Epithelial cell of esophagus (primary cell): ENCODE data around the gene HBE1.

ENCODE experiments used
- DNase-seq: peaks from one replicate; pipeline ENCODE4 v3.0.0; 2010; ENCODE audit warnings: low read depth
- H3K4me3 ChIP-seq: 2 replicates; pipeline ENCODE4 v1.5.1; 2011; ENCODE audit warnings: mild to moderate bottlenecking, low read length, control low read depth
- CTCF ChIP-seq: IDR thresholded peaks from 2 replicates; pipeline ENCODE4 v1.5.1; 2011; ENCODE audit warnings: low read depth, mild to moderate bottlenecking, low read length, control low read depth, inconsistent platforms; ENCODE audit not compliant: insufficient read depth; ENCODE audit errors: missing control alignments

Gene HBE1

GRCh38 chr11:5290106-5290505 lies 20.4 kb upstream of the HBE1 start:
- no peak for TF ChIP-seq CTCF
- DNase-seq = no peak
- H3K4me3 ChIP-seq = no peak overlapping the region

GRCh38 chr11:5289696-5290095 lies 20.0 kb upstream of the HBE1 start:
- no peak overlapping the region for H3K4me3 ChIP-seq
- TF ChIP-seq CTCF = no peak
- DNase-seq = no peak

DNA sequence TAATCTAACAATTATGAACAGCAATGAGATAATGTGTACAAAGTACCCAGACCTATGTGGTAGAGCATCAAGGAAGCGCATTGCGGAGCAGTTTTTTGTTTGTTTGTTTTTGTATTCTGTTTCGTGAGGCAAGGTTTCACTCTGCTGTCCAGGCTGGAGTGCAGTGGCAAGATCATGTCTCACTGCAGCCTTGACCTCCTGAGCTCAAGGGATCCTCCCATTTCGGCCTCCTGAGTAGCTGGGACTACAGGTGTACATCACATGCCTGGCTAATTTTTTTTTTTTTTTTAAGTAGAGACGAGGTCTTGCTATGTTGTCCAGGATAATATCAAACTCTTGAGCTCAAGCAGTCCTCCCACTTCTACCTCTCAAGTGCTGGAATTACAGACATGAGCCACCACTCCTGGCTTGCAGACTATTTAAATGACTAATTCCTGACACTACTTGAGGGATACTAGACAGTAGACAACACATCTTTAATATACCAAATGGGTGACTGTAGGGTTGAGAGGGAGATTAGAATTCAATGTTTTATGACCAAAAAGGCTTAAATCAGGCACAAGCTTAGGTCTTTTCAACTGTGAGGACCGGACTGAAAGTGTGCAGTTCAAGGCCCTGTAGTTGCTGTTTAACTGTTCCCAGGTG lies 19.3 kb upstream of the HBE1 start:
- no peak for TF ChIP-seq CTCF
- H3K4me3 ChIP-seq = no peak overlapping the region
- peak; percentile 42 for DNase-seq

DNA sequence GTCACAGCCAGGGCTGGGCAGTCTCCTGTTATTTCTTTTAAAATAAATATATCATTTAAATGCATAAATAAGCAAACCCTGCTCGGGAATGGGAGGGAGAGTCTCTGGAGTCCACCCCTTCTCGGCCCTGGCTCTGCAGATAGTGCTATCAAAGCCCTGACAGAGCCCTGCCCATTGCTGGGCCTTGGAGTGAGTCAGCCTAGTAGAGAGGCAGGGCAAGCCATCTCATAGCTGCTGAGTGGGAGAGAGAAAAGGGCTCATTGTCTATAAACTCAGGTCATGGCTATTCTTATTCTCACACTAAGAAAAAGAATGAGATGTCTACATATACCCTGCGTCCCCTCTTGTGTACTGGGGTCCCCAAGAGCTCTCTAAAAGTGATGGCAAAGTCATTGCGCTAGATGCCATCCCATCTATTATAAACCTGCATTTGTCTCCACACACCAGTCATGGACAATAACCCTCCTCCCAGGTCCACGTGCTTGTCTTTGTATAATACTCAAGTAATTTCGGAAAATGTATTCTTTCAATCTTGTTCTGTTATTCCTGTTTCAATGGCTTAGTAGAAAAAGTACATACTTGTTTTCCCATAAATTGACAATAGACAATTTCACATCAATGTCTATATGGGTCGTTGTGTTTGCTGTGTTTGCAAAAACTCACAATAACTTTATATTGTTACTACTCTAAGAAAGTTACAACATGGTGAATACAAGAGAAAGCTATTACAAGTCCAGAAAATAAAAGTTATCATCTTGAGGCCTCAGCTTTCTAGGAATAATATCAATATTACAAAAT lies 18.6 kb upstream of the HBE1 start:
- H3K4me3 ChIP-seq = no peak overlapping the region
- DNase-seq = peak; percentile 56
- no peak for TF ChIP-seq CTCF

DNA sequence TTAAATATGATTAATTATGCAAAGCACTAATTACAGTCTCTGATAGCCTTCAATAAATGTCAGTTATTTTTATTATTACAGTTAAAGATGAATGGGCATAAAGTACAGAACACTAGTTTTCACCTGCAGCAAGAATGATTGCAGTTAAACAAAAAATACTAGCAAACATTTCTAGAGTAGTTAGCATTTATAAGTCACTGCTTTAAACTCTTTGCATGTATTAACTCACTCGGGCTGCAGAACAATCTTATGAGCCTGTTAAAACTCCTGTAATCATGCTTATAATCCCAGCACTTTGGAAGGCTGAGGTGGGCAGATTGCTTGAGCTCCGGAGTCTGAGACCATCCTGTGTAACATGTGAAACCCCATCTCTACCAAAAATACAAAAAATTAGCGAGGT lies 17.2 kb upstream of the HBE1 start:
- no peak for TF ChIP-seq CTCF
- no peak for DNase-seq
- no peak overlapping the region for H3K4me3 ChIP-seq

DNA sequence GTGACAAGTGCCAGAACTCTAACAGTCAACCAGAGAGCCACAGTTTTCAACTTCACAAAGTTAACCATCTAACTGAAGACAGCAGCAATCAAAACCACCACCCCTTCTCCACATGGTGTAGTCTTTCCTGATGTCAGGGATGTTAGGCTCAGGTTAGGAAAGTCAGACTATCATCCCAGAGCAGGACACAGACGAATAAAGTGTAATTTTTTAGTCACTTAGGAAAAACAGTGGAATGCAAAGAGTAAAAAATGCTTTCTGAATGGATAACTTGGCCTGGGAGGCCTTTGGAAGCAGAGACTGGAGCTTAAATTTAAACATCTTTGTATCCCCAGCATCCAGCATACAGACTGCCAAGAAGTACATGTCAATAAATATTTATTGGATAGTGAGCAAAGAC lies 16.6 kb upstream of the HBE1 start:
- no peak for TF ChIP-seq CTCF
- no peak overlapping the region for H3K4me3 ChIP-seq
- DNase-seq = no peak
